SK-N-SH treated with all-trans-retinoic acid at 6 μM for 48 hours (cell line): ENCODE data around the gene SEC62.

Source experiments
- ARNTL ChIP-seq: fragments of 450-650 bp; formaldehyde crosslinking; IDR thresholded peaks from 2 replicates; pipeline ENCODE4 v1.5.0; 2020; ENCODE audit warnings: low read depth, mild to moderate bottlenecking, moderate library complexity, borderline replicate concordance
- CSRNP3 ChIP-seq: fragments of 250-450 bp; sonication (Bioruptor Pico); IDR thresholded peaks from 2 replicates; pipeline ENCODE4 v1.5.1; 2021; ENCODE audit warnings: mild to moderate bottlenecking, moderate library complexity
- ESRRG ChIP-seq: fragments of 250-450 bp; sonication (Bioruptor Pico); IDR thresholded peaks from 2 replicates; pipeline ENCODE4 v1.6.1; 2021; ENCODE audit warnings: mild to moderate bottlenecking
- GLIS3 ChIP-seq: fragments of 250-450 bp; sonication (Bioruptor Pico); IDR thresholded peaks from 2 replicates; pipeline ENCODE4 v1.5.0; 2020; ENCODE audit warnings: mild to moderate bottlenecking, moderate library complexity
- ISL1 ChIP-seq: fragments of 250-450 bp; sonication (Bioruptor Pico); IDR thresholded peaks from 2 replicates; pipeline ENCODE4 v2.1.2; 2022; ENCODE audit warnings: mild to moderate bottlenecking, moderate library complexity
- PATZ1 ChIP-seq: fragments of 250-450 bp; sonication (Bioruptor Pico); IDR thresholded peaks from 2 replicates; pipeline ENCODE4 v1.8.0; 2020; ENCODE audit warnings: mild to moderate bottlenecking, moderate library complexity, borderline replicate concordance
- PPARA ChIP-seq: fragments of 250-450 bp; sonication (Bioruptor Pico); IDR thresholded peaks from 2 replicates; pipeline ENCODE4 v1.5.0; 2020; ENCODE audit warnings: mild to moderate bottlenecking, borderline replicate concordance
- RARB ChIP-seq: fragments of 250-450 bp; sonication (Bioruptor Pico); IDR thresholded peaks from 2 replicates; pipeline ENCODE4 v1.8.0; 2021; ENCODE audit warnings: mild to moderate bottlenecking, moderate library complexity
- TCF4 ChIP-seq: fragments of 250-450 bp; sonication (Bioruptor Pico); IDR thresholded peaks from 2 replicates; pipeline ENCODE4 v1.8.0; 2021; ENCODE audit warnings: mild to moderate bottlenecking, moderate library complexity, borderline replicate concordance
- TOX ChIP-seq: fragments of 250-450 bp; sonication (Bioruptor Pico); IDR thresholded peaks from 2 replicates; pipeline ENCODE4 v1.8.0; 2021; ENCODE audit warnings: mild to moderate bottlenecking, moderate library complexity, borderline replicate concordance
- ZC3H10 ChIP-seq: fragments of 250-450 bp; sonication (Bioruptor Pico); IDR thresholded peaks from 2 replicates; pipeline ENCODE4 v1.5.1; 2021; ENCODE audit warnings: mild to moderate bottlenecking, moderate library complexity
- ZFP30 ChIP-seq: fragments of 450-650 bp; formaldehyde crosslinking; IDR thresholded peaks from 2 replicates; pipeline ENCODE4 v1.5.0; 2022; ENCODE audit warnings: mild to moderate bottlenecking, moderate library complexity
- TF ChIP-seq, protein P1 (sequence below): fragments of 250-450 bp; sonication (Bioruptor Pico); IDR thresholded peaks from 2 replicates; pipeline ENCODE4 v1.5.0; 2020; ENCODE audit warnings: mild to moderate bottlenecking, moderate library complexity

GRCh38 chr3:169996063-169996462 is 29.5 kb downstream of the SEC62 start:
- TF ChIP-seq TCF4 (CRISPR knock-in tag) (no peak), GLIS3 (CRISPR knock-in tag) (no peak), RARB (no peak), ZFP30 (CRISPR knock-in tag) (no peak), ESRRG (CRISPR knock-in tag) (no peak), PATZ1 (no peak), ARNTL (CRISPR knock-in tag) (no peak), PPARA (CRISPR knock-in tag) (no peak), CSRNP3 (no peak), ZC3H10 (no peak), ISL1 (CRISPR knock-in tag) (no peak), TOX (CRISPR knock-in tag) (no peak)
- TF ChIP-seq, protein P1, sequence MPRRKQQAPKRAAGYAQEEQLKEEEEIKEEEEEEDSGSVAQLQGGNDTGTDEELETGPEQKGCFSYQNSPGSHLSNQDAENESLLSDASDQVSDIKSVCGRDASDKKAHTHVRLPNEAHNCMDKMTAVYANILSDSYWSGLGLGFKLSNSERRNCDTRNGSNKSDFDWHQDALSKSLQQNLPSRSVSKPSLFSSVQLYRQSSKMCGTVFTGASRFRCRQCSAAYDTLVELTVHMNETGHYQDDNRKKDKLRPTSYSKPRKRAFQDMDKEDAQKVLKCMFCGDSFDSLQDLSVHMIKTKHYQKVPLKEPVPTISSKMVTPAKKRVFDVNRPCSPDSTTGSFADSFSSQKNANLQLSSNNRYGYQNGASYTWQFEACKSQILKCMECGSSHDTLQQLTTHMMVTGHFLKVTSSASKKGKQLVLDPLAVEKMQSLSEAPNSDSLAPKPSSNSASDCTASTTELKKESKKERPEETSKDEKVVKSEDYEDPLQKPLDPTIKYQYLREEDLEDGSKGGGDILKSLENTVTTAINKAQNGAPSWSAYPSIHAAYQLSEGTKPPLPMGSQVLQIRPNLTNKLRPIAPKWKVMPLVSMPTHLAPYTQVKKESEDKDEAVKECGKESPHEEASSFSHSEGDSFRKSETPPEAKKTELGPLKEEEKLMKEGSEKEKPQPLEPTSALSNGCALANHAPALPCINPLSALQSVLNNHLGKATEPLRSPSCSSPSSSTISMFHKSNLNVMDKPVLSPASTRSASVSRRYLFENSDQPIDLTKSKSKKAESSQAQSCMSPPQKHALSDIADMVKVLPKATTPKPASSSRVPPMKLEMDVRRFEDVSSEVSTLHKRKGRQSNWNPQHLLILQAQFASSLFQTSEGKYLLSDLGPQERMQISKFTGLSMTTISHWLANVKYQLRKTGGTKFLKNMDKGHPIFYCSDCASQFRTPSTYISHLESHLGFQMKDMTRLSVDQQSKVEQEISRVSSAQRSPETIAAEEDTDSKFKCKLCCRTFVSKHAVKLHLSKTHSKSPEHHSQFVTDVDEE = no peak
